ENCODE results near the gene LAMA3.

GRCh38 chr18:23641937-23642666 is 47.2 kb upstream of the LAMA3 start:
- TF ChIP-seq CTCF (IDR thresholded peaks at IDR 0.05) (no peak), POLR2A (IDR thresholded peaks at IDR 0.05) (no peak)

All from Peyer's patch (tissue), 4 donors.